Endothelial cell of umbilical vein (primary cell): Measurements from ENCODE around the gene COL4A2. TPM values are rescaled to one million over a fixed set of nuclear protein-coding genes. Genes with fewer than 3 reads are reported as not detected.
"Not testable (repeated sequence)": the region's sequence is repeated elsewhere in the genome, so short reads cannot be mapped to it uniquely, and the experiment has no call there.

Source experiments
- BruUV-seq: library from RNA; stranded (reverse); fragments of 400-500 nt; replicated peaks from 2 replicates; lab custom pipeline; 2021; lab: Mats Ljungman, UMichigan
- CTCF ChIA-PET: fragments of 300-600, 350-600 bp; sonication (Branson Sonifier 250); formaldehyde crosslinking; loops from one replicate; lab custom pipeline; 2021; ENCODE audit warnings: antibody characterized with exemption, inconsistent platforms; lab: Charles Lee
- POLR2A ChIA-PET: fragments of 300-600, 350-600 bp; sonication (Branson Sonifier 250); formaldehyde crosslinking; loops from one replicate; lab custom pipeline; 2021; ENCODE audit warnings: antibody characterized with exemption, inconsistent platforms; lab: Charles Lee
- DNase-seq: peaks from one replicate; pipeline ENCODE4 v3.0.0-alpha.2; 2011; ENCODE audit warnings: low read depth, low spot score
- FAIRE-seq: peaks from 2 replicates; lab custom pipeline; 2011; peaks lifted over from hg19 to GRCh38; lab: Jason Lieb, UNC
- H2AFZ ChIP-seq: 2 replicates; pipeline ENCODE4 v1.6.0; 2012; ENCODE audit warnings: low read depth, low read length, control low read depth, inconsistent platforms
- H3K27ac ChIP-seq: 2 replicates; pipeline ENCODE4 v1.5.1; 2011; ENCODE audit warnings: low read depth, mild to moderate bottlenecking, control low read depth, low read length, moderate library complexity; ENCODE audit not compliant: insufficient read depth
- H3K27me3 ChIP-seq, 2 experiments: 2 replicates each; pipeline versions ENCODE4 v1.6.0 to v1.6.1; 2011; ENCODE audit warnings: low read length in 2 of 2, mixed read lengths in 1 of 2; ENCODE audit not compliant: control insufficient read depth in 2 of 2, insufficient read depth in 2 of 2
- H3K36me3 ChIP-seq, 2 experiments: 2 replicates in 1 of 2; 3 replicates in 1 of 2; pipeline ENCODE4 v1.5.1; 2011; ENCODE audit warnings: low read length in 2 of 2, mild to moderate bottlenecking in 1 of 2, moderate library complexity in 1 of 2; ENCODE audit not compliant: control insufficient read depth in 2 of 2, insufficient read depth in 2 of 2; ENCODE audit errors: extremely low read depth in 1 of 2
- H3K4me1 ChIP-seq: 3 replicates; pipeline ENCODE4 v1.5.1; 2011; ENCODE audit warnings: mild to moderate bottlenecking, low read length; ENCODE audit not compliant: control insufficient read depth, insufficient read depth; ENCODE audit errors: extremely low read depth
- H3K4me2 ChIP-seq: 2 replicates; pipeline ENCODE4 v1.6.1; 2011; ENCODE audit warnings: low read length, control low read depth, mixed read lengths; ENCODE audit not compliant: insufficient read depth
- H3K4me3 ChIP-seq, 3 experiments: fragments of 200-600 bp in 1 of 3; sonication (generic), shearing (Covaris generic) in 1 of 3; replicated peaks in 1 of 3; 2 replicates each; pipeline ENCODE4 v1.5.1; 2011 to 2016; ENCODE audit warnings: control low read depth in 3 of 3, low read length in 3 of 3, mild to moderate bottlenecking in 2 of 3, inconsistent platforms in 1 of 3, low read depth in 1 of 3, moderate library complexity in 1 of 3; ENCODE audit not compliant: insufficient read depth in 1 of 3
- H3K79me2 ChIP-seq: 2 replicates; pipeline ENCODE4 v1.6.0; 2012; ENCODE audit warnings: low read length, inconsistent platforms; ENCODE audit not compliant: control insufficient read depth, insufficient read depth
- H3K9ac ChIP-seq: replicated peaks from 2 replicates; pipeline ENCODE3; 2011; ENCODE audit warnings: low read length, control low read depth; ENCODE audit not compliant: insufficient read depth; ENCODE audit errors: extremely low read depth
- H3K9me1 ChIP-seq: replicated peaks from 3 replicates; pipeline ENCODE4 v1.6.0; 2011; ENCODE audit warnings: mild to moderate bottlenecking, low read length; ENCODE audit not compliant: control insufficient read depth, insufficient read depth; ENCODE audit errors: extremely low read depth
- H3K9me3 ChIP-seq: replicated peaks from 2 replicates; pipeline ENCODE4 v1.5.1; 2012; ENCODE audit warnings: low read length, inconsistent platforms; ENCODE audit not compliant: control insufficient read depth, insufficient read depth
- H4K20me1 ChIP-seq: replicated peaks from 2 replicates; pipeline ENCODE3; 2011; ENCODE audit warnings: mild to moderate bottlenecking, low read length; ENCODE audit not compliant: control insufficient read depth, insufficient read depth; ENCODE audit errors: extremely low read depth
- EZH2 ChIP-seq: IDR thresholded peaks from 2 replicates; pipeline ENCODE4 v1.6.1; 2012; ENCODE audit warnings: borderline replicate concordance, low read depth, mild to moderate bottlenecking, moderate library complexity, low read length, inconsistent platforms; ENCODE audit not compliant: severe bottlenecking
- FOS ChIP-seq: IDR thresholded peaks from 2 replicates; pipeline ENCODE4 v1.6.1; 2011; ENCODE audit warnings: mild to moderate bottlenecking, low read length, moderate library complexity, borderline replicate concordance; ENCODE audit not compliant: insufficient read depth
- GATA2 ChIP-seq: IDR thresholded peaks from 2 replicates; pipeline ENCODE4 v1.7.0; 2011; ENCODE audit warnings: low read depth, mild to moderate bottlenecking, moderate library complexity, mixed read lengths, low read length; ENCODE audit not compliant: insufficient read length, insufficient read depth
- JUN ChIP-seq: IDR thresholded peaks from 2 replicates; pipeline ENCODE4 v1.6.1; 2011; ENCODE audit warnings: borderline replicate concordance, low read depth; ENCODE audit not compliant: insufficient read length, insufficient read depth
- MYC ChIP-seq: IDR thresholded peaks from one replicate; pipeline ENCODE4 v1.6.1; 2011; ENCODE audit warnings: mild to moderate bottlenecking, low read depth, low read length
- POLR2A ChIP-seq: IDR thresholded peaks from 2 replicates; pipeline ENCODE4 v1.6.1; 2012; ENCODE audit warnings: low read depth, mild to moderate bottlenecking, control low read depth, low read length
- POLR2AphosphoS5 ChIP-seq: IDR thresholded peaks from 2 replicates; pipeline ENCODE4 v1.6.1; 2012; ENCODE audit warnings: low read depth, mild to moderate bottlenecking, control low read depth, low read length, moderate library complexity; ENCODE audit not compliant: insufficient read depth
- dilution Hi-C: fragments of 300-500 bp; cut with MboI; formaldehyde crosslinking; loops from one replicate; pipeline ENCODE4 v1.15.0; 2019; ENCODE audit warnings: low sequenced_read_pairs; ENCODE audit not compliant: extremely low pct_ligation_motif_present
- intact Hi-C: fragments of 100-400 bp; cut with micrococcal nuclease; formaldehyde crosslinking; loops from one replicate; pipeline ENCODE4 v1.10.0; 2022
- polyA plus RNA-seq, 4 experiments: library from polyadenylated mRNA; depleted of rRNA in 3 of 4; stranded (reverse) in 3 of 4; unstranded in 1 of 4; fragments of >200 nt; gene quantifications; 2 replicates each; pipeline versions ENCODE4 v1.2.1 to v1.2.3, GENCODE V29; 2011 to 2012; ENCODE audit warnings: missing spikeins in 1 of 4
- total RNA-seq: library from RNA; stranded (reverse); gene quantifications from 2 replicates; pipeline ENCODE4 v1.2.3, GENCODE V29; 2021
- TF ChIP-seq, protein P1 (sequence below), 2 donors: IDR thresholded peaks; 1 replicate in 1 of 2; 2 replicates in 1 of 2; pipeline ENCODE4 v1.5.1; 2011; ENCODE audit warnings: low read length in 2 of 2, mild to moderate bottlenecking in 2 of 2, moderate library complexity in 2 of 2, control low read depth in 1 of 2, inconsistent platforms in 1 of 2, low read depth in 1 of 2; ENCODE audit not compliant: insufficient read depth in 1 of 2; ENCODE audit errors: extremely low read depth in 1 of 2
- TF ChIP-seq, protein P2 (sequence below): IDR thresholded peaks from 2 replicates; pipeline ENCODE4 v1.6.1; 2011; ENCODE audit not compliant: insufficient read depth, insufficient read length

Gene COL4A2
- total and polyA plus RNA-seq, 2 donors (not counting 3 experiments of a cell fraction or from before 2014, with no cell fraction given), result 792 to 940 TPM

DNA sequence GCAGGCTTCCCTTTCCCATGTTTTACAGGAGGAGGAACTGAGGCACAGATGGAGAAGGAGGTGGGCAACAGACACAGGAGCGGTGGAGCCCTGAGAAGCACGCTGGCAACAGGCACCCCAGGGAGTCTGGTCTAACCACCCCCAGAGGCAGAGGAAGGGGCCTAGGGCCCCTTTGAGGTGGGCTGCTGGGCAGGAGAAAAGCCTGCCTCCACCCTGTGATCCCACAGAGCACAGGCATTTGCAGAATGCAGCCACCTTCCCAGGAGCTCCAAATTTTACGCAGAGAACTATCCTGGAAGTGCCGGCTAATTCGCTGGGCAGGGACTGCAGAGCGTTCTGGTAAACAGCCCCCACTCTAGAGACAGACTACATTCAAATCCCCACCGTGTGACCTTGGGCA lies 224.0 kb downstream of the COL4A2 start:
- ChIA-PET POLR2A (no interaction called here), CTCF (interaction anchor here (1.2 kb wide), 1 partner anchor 13 kb away, joined by 3 read pairs; no protein-coding TSS in a partner anchor)
- Histone ChIP-seq H4K20me1 (no peaks in the 10 kb centered on the region), H3K9me1 (no peaks in the 10 kb centered on the region), H3K36me3 (no peaks in the 10 kb centered on the region), H3K27me3 (no peaks in the 10 kb centered on the region), H3K9ac (no peak overlapping the region), H3K79me2 (no peaks in the 10 kb centered on the region), H3K4me3 (no peak overlapping the region), H3K4me2 (no peak overlapping the region), H2AFZ (no peak overlapping the region), H3K27ac (no peak overlapping the region), H3K9me3 (no peaks in the 10 kb centered on the region), H3K4me1 (no peaks in the 10 kb centered on the region)
- no peak for TF ChIP-seq FOS
- BruUV-seq, result no TSS peak
- FAIRE-seq, result no peak
- intact Hi-C loops (no loop called here), dilution Hi-C loops (no loop called here)
- DNase-seq, result no peak

DNA sequence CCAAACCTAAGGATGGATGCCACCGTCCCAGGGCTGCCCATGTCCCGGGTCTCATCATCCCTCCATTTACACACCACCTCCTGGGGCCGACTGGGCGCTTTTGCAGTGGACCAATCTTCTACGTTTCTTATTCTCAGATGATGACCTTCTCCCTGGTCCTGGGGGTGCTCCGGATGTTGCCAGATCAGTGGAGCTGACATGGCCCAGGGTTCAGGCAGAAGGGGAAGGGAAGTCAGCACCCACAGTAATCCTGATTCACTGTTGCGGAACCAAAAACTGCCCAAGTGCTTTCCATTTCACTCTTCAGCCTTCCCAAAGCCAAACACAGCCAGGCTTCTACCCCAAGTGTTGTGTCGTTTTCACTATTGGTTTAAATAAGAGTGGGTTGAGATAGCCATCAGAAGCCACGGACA lies 224.6 kb downstream of the COL4A2 start:
- Histone ChIP-seq H2AFZ (no peak overlapping the region), H3K4me3 (no peak overlapping the region), H4K20me1 (no peaks in the 10 kb centered on the region), H3K4me2 (no peak overlapping the region), H3K36me3 (no peaks in the 10 kb centered on the region), H3K4me1 (no peaks in the 10 kb centered on the region), H3K9me3 (no peaks in the 10 kb centered on the region), H3K9me1 (no peaks in the 10 kb centered on the region), H3K27me3 (no peaks in the 10 kb centered on the region), H3K79me2 (no peaks in the 10 kb centered on the region), H3K27ac (no peak overlapping the region), H3K9ac (no peak overlapping the region)
- no peak for FAIRE-seq
- DNase-seq, result no peak
- TF ChIP-seq FOS, result no peak
- TF ChIP-seq, protein P1, sequence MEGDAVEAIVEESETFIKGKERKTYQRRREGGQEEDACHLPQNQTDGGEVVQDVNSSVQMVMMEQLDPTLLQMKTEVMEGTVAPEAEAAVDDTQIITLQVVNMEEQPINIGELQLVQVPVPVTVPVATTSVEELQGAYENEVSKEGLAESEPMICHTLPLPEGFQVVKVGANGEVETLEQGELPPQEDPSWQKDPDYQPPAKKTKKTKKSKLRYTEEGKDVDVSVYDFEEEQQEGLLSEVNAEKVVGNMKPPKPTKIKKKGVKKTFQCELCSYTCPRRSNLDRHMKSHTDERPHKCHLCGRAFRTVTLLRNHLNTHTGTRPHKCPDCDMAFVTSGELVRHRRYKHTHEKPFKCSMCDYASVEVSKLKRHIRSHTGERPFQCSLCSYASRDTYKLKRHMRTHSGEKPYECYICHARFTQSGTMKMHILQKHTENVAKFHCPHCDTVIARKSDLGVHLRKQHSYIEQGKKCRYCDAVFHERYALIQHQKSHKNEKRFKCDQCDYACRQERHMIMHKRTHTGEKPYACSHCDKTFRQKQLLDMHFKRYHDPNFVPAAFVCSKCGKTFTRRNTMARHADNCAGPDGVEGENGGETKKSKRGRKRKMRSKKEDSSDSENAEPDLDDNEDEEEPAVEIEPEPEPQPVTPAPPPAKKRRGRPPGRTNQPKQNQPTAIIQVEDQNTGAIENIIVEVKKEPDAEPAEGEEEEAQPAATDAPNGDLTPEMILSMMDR (IDR thresholded peaks at IDR 0.05; ENCODE audit: extremely low read depth in 1 of 2, insufficient read depth in 1 of 2, low read depth in 1 of 2, low read length in 2 of 2), result no peak
- no peak for TF ChIP-seq POLR2AphosphoS5
- TF ChIP-seq, protein P2, sequence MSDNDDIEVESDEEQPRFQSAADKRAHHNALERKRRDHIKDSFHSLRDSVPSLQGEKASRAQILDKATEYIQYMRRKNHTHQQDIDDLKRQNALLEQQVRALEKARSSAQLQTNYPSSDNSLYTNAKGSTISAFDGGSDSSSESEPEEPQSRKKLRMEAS, result no peak
- no peak for TF ChIP-seq JUN
- TF ChIP-seq MYC, result no peak
- no peak for TF ChIP-seq EZH2
- TF ChIP-seq POLR2A, result no peak
- no peak for TF ChIP-seq GATA2
- BruUV-seq, result no TSS peak
- dilution Hi-C loops (no loop called here), intact Hi-C loops (no loop called here)
- ChIA-PET CTCF (interaction anchor here (1.2 kb wide), 1 partner anchor 13 kb away, joined by 3 read pairs; no protein-coding TSS in a partner anchor), POLR2A (no interaction called here)

DNA sequence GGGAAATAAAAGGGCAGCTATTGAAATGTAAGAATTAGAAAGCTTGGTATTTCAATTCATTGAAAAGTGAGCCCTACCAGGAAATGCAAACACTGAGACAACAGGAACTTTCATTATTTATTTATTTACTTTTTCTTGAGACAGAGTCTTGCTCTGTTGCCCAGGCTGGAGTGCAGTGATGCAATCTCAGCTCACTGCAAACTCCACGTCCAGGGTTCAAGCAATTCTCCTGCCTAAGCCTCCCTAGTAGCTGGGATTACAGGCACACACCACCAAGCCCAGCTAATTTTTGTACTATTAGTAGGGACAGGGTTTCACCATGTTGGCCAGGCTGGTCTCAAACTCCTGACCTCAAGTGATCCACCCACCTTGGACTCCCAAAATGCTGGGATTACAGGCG lies 225.2 kb downstream of the COL4A2 start:
- H3K27me3 ChIP-seq, H3K9me3 ChIP-seq, H3K4me2 ChIP-seq, H3K27ac ChIP-seq, H3K4me3 ChIP-seq, DNase-seq, BruUV-seq, CTCF ChIA-PET, H2AFZ ChIP-seq, H3K9me1 ChIP-seq, H3K79me2 ChIP-seq, FAIRE-seq, H3K36me3 ChIP-seq, POLR2A ChIA-PET, H3K4me1 ChIP-seq, dilution Hi-C loops, H3K9ac ChIP-seq, intact Hi-C loops, H4K20me1 ChIP-seq: not testable (repeated sequence)
